Fibroblast of mammary gland (primary cell): Measurements from ENCODE around the gene KCNQ1.

Experiments used
- DNase-seq: peaks from one replicate; pipeline ENCODE4 v3.0.0-alpha.2; 2010; ENCODE audit warnings: low read depth
- H3K4me3 ChIP-seq: 2 replicates; pipeline ENCODE4 v1.5.1; 2011; ENCODE audit warnings: low read depth, mild to moderate bottlenecking, low read length, moderate library complexity; ENCODE audit not compliant: control insufficient read depth
- TF ChIP-seq, protein P1 (sequence below): conservative IDR thresholded peaks from 2 replicates; pipeline ENCODE4 v1.5.1; 2011; ENCODE audit warnings: low read depth, low read length, inconsistent platforms; ENCODE audit not compliant: control insufficient read depth, insufficient read depth

The KCNQ1 gene

DNA sequence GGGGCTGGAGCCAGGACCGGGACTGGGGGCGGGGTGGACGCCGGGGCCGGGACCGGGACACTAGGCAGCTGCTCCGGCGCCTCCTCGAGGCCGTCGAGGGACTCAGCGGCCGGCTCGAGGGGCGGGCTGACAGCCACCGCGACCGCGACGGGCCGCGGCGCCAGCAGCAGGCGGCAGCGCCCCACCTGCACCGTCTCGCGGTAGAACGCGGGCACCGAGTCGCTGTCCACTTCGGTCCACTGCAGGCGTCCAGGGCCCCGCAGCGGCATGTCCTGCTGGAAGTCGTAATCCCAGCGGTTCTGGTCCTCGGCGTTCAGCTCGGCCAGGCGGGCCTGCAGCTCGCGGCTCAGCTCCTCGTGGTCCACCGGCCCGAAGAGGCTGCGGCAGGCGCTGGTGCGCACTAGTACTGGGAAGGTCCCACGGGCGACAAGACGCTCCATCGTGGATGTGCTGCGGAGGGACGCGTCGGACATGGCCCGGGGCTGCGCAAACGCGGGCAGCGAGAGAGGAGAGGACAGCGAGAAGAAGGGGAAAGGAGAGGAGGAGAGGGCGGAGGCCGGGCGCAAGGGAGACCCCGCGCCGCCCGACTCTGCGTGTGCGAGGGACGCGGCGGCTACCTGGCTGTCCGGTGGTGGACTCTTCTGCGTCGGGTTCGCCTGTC is 440.3 kb downstream of the KCNQ1 start:
- peak; percentile 16 for DNase-seq
- H3K4me3 ChIP-seq = peak overlapping the region; percentile 34
- TF ChIP-seq, protein P1, sequence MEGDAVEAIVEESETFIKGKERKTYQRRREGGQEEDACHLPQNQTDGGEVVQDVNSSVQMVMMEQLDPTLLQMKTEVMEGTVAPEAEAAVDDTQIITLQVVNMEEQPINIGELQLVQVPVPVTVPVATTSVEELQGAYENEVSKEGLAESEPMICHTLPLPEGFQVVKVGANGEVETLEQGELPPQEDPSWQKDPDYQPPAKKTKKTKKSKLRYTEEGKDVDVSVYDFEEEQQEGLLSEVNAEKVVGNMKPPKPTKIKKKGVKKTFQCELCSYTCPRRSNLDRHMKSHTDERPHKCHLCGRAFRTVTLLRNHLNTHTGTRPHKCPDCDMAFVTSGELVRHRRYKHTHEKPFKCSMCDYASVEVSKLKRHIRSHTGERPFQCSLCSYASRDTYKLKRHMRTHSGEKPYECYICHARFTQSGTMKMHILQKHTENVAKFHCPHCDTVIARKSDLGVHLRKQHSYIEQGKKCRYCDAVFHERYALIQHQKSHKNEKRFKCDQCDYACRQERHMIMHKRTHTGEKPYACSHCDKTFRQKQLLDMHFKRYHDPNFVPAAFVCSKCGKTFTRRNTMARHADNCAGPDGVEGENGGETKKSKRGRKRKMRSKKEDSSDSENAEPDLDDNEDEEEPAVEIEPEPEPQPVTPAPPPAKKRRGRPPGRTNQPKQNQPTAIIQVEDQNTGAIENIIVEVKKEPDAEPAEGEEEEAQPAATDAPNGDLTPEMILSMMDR = no peak

DNA sequence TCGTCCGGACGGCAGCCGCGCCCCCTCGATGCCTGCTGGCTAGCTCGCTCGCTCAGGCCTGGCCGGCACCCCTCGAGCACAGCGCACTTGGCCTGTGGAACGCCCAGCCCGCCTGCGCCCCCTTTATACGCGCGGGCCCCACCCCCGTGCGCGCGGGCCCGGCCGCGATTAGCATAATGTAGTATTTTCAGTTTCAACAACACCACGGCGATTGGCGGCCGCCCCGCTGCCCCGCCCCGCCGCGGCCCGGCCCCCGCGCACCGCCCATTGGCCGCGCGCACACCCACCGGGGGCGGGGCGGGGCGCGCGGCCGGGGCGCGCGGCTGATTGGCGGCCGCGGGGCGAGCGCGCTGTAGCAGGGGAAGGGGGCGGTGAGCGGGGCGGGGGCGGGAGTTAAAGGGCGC is 440.9 kb downstream of the KCNQ1 start, which contains the start of gene CDKN1C:
CDKN1C (minus strand) TSS at position 98 of the 404 bp plus-strand sequence. CDS start 319 bp downstream, outside the sequence.
- H3K4me3 ChIP-seq = peak within 1 kb of the TSS; percentile 34
- TF ChIP-seq, protein P1 = no peak
- DNase-seq = peak; percentile 44

DNA sequence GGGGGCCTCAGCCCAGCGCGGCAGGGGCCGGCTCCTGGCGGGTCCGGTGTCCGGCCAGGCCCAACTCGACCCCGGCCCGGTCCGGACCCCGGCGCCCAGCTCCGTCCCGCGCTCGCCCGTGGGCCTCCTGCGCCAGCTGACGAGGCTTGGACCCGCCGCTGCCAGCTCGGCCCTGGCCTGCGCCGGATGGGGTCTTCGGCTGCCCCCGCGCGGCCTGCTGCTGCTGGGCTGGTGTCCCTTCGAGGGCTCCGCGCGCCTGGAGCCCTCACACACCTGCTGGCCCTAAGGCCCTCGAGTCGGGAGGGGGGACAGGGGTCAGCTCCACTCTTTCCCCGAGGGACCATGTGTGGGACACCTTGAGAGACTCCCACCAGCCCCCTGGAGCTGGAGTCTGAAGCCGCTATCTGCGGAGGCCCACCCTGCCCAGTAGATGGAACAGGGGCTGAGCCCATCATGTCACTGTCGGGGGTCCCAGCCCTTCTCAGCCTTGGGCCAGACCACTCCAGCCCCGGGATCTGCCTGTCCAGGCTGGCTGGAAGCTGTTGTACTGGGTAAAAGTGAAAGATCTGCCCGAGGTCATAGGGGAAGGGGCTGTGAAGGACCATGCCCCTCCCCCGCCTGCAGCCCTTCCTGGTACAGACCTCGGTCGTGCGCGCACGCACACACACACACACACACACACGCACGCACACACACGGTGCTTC is 441.5 kb downstream of the KCNQ1 start:
- TF ChIP-seq, protein P1 = no peak
- peak; percentile 13 for DNase-seq

DNA sequence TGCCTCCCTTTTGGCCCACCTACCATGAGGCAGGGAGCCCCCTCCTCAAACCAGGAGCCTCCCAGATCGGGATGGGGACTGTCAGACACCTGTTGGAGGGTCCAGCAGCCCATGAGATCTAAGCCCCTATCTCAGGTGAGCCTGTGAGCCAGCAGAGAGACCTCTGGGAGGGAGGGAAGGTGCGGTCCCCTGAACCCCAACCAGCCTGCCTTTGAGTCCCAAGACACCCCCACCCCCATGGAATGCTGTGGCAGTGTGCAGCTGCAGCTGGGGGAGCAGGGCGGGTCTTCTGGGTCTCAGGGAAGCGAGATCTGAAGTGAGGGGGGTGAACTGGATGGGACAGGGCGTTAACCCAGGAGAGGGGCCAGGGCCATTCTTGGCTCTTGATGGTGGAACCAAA is 442.1 kb downstream of the KCNQ1 start:
- DNase-seq = no peak
- H3K4me3 ChIP-seq = no peak overlapping the region
- TF ChIP-seq, protein P1 = no peak

More for the DNA sequence above, 441.5 kb downstream of the KCNQ1 start:
- no peak overlapping the region for H3K4me3 ChIP-seq

DNA sequence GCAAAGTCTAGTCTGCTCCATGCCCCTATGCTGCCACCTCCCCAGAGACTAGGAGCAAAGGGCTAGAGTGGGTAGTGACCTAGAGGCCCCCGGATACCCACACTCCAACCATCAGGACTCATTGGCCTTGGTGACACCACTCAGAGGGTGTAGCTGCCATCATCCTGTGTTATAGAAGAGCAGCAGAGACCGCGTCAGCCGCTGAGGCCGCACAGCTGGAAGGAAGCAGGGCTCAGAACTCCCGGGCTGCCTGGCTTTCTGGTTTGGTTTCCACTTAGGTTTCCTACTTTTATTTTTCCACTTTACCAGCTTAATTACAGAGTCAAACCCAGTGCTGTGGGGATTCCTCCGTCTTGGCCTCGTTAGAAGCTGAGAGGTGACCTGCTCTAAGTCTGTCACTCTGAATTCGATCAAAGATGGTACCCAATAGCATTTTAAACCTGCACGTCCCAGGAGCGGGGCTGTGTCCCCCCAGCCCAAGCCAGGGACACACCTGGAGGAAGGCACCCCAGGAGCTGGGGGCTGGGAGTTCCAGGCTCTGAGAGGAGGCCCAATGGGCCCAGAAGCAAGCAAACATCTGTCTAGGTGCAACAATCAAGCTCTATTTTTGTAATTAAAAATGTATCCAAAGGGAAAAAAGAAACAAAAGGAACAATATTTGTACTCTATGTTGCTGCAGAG is 442.8 kb downstream of the KCNQ1 start:
- H3K4me3 ChIP-seq = no peak overlapping the region
- TF ChIP-seq, protein P1 = no peak
- DNase-seq = no peak

DNA sequence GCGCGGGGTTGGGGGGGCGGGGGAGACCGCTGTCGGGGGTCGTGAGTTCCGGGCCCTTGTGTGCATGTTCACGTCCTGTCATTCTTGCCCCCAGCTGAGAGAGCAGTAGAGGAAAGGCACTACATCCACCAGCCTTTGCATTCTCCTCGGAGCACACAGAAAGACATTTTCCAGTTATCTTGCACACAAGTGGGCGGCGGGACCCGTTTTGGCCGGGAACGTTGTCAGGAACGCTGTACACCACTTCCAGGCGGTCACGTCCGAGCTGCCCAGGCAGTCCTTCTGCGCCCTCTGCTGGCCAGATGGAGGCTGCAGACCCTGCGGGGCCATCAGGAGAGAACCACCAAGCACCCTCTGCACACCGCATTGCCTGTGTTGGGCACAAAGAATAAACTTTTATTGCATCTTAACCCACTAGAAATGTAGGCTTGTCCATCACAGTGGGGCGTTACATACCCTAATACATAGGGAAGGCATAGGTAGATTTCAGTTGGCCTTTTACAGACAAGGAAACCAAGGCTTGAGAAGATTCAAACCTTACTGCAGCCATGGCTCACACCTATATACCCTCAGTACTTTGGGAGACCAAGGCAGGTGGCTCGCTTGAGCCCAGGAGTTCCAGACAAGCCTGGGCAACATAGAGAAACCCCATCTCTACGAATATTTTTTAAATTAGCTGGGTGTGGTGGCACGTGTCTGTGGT is 443.6 kb downstream of the KCNQ1 start:
- TF ChIP-seq, protein P1 = peak; percentile 96
- H3K4me3 ChIP-seq = no peak overlapping the region
- DNase-seq = peak; percentile 82
